BE2C (cell line): ENCODE data around the gene AGBL1.
A peak's percentile ranks its signal among the peaks of the same experiment; 100 is the strongest.

ENCODE experiments used
- DNase-seq: peaks from one replicate; pipeline ENCODE4 v3.0.0-alpha.2; 2020
- H3K27me3 ChIP-seq: fragments of 250-450 bp; sonication (Bioruptor Pico); 2 replicates; pipeline ENCODE4 v1.5.1; 2020; ENCODE audit warnings: mild to moderate bottlenecking
- H3K36me3 ChIP-seq: fragments of 250-450 bp; sonication (Bioruptor Pico); 2 replicates; pipeline ENCODE4 v1.5.1; 2020; ENCODE audit warnings: mild to moderate bottlenecking
- H3K4me1 ChIP-seq: fragments of 250-450 bp; sonication (Bioruptor Pico); 2 replicates; pipeline ENCODE4 v1.5.1; 2020
- H3K4me3 ChIP-seq: 2 replicates; pipeline ENCODE4 v1.5.1; 2011; ENCODE audit warnings: low read depth, low read length
- H3K9me3 ChIP-seq: fragments of 250-450 bp; sonication (Bioruptor Pico); 2 replicates; pipeline ENCODE4 v1.5.1; 2020
- TF ChIP-seq, protein P1 (sequence below): IDR thresholded peaks from 2 replicates; pipeline ENCODE4 v1.5.1; 2012; ENCODE audit warnings: mild to moderate bottlenecking, low read depth, low read length

AGBL1 gene

GRCh38 chr15:86229936-86230335 is 150.3 kb downstream of the AGBL1 start:
- Histone ChIP-seq H3K4me1 (no peaks in the 10 kb centered on the region; the same call in 1 of the 2 replicates), H3K36me3 (no peaks in the 10 kb centered on the region), H3K27me3 (no peaks in the 10 kb centered on the region; the same call in 1 of the 2 replicates), H3K9me3 (no peaks in the 10 kb centered on the region), H3K4me3 (no peak overlapping the region)
- TF ChIP-seq, protein P1, sequence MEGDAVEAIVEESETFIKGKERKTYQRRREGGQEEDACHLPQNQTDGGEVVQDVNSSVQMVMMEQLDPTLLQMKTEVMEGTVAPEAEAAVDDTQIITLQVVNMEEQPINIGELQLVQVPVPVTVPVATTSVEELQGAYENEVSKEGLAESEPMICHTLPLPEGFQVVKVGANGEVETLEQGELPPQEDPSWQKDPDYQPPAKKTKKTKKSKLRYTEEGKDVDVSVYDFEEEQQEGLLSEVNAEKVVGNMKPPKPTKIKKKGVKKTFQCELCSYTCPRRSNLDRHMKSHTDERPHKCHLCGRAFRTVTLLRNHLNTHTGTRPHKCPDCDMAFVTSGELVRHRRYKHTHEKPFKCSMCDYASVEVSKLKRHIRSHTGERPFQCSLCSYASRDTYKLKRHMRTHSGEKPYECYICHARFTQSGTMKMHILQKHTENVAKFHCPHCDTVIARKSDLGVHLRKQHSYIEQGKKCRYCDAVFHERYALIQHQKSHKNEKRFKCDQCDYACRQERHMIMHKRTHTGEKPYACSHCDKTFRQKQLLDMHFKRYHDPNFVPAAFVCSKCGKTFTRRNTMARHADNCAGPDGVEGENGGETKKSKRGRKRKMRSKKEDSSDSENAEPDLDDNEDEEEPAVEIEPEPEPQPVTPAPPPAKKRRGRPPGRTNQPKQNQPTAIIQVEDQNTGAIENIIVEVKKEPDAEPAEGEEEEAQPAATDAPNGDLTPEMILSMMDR, result no peak
- DNase-seq, result no peak

GRCh38 chr15:86231864-86232721 is 152.4 kb downstream of the AGBL1 start:
- Histone ChIP-seq H3K4me3 (peak overlapping the region; percentile 23; the same call in 1 of the 2 replicates), H3K36me3 (no peaks in the 10 kb centered on the region), H3K9me3 (no peaks in the 10 kb centered on the region), H3K4me1 (no peaks in the 10 kb centered on the region; the same call in 1 of the 2 replicates), H3K27me3 (no peaks in the 10 kb centered on the region; the same call in 1 of the 2 replicates)
- TF ChIP-seq, protein P1, result peak; percentile 72
- DNase-seq, result peak; percentile 49

- Histone ChIP-seq H3K4me3 (no peak overlapping the region), H3K4me1 (no peaks in the 10 kb centered on the region; the same call in 1 of the 2 replicates), H3K9me3 (no peaks in the 10 kb centered on the region), H3K27me3 (no peaks in the 10 kb centered on the region), H3K36me3 (no peaks in the 10 kb centered on the region)
- DNase-seq, result no peak
- TF ChIP-seq, protein P1, result no peak
These were observed 156.0 kb downstream of the AGBL1 start for GRCh38 chr15:86235667-86236066.

DNA sequence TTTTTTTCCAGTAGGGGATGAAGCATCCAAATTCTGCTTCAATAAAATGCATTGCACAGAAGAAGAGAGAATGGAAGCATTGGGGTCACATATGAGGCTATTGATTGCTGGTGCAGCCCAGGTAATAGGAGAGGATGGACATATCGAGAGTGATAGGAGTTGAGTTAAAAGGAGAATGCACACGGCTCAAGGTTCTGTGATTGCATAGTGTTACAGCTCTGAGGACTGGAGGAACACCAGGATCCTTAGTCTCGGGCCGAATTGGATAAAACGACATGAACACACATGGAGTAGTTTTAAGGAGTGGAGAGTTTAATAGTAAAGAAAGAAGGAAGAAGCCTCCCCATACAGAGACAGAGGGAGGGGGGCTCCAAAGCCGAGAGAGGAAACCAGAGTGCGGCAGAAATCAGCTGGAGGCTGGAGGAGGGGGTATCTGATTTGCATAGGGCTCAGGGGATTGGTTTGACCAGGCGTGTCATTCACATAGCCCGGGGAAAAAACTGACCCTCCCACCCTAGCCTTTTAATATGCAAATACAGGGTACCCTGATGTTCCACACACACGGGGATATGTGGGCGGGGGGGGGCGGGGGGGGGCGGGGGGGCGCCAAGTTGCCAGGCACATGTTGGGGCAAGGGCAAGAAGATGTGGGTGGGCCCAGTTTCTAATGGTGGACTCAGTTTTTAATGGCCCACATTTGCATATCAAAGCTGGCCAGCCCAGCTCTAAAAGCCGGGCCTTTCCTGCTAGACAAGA is 156.9 kb downstream of the AGBL1 start:
- Histone ChIP-seq H3K9me3 (no peaks in the 10 kb centered on the region), H3K4me3 (no peak overlapping the region), H3K27me3 (no peaks in the 10 kb centered on the region), H3K4me1 (no peaks in the 10 kb centered on the region; the same call in 1 of the 2 replicates), H3K36me3 (no peaks in the 10 kb centered on the region)
- TF ChIP-seq, protein P1, result no peak
- peak; percentile 51 for DNase-seq

GRCh38 chr15:86237111-86237500 is 157.4 kb downstream of the AGBL1 start:
- TF ChIP-seq, protein P1, result no peak
- no peaks in the 10 kb centered on the region for H3K9me3 ChIP-seq
- no peak for DNase-seq
- H3K27me3 ChIP-seq, result no peaks in the 10 kb centered on the region
- H3K4me1 ChIP-seq, result no peaks in the 10 kb centered on the region; the same call in 1 of the 2 replicates
- H3K4me3 ChIP-seq, result no peak overlapping the region
- H3K36me3 ChIP-seq, result no peaks in the 10 kb centered on the region
